HEK293 (cell line): ENCODE data around the gene ZNF681.

Experiments used
- HOXA7 ChIP-seq: sonication (generic); formaldehyde crosslinking; IDR thresholded peaks from 2 replicates; pipeline ENCODE4 v1.8.1; 2022; ENCODE audit warnings: missing genetic modification reagents, borderline replicate concordance
- YY1 ChIP-seq: fragments of 450-650 bp; formaldehyde crosslinking; IDR thresholded peaks from 2 replicates; pipeline ENCODE4 v1.5.1; 2018; ENCODE audit warnings: missing biosample characterization, missing genetic modification characterization
- ZBTB7A ChIP-seq: fragments of 450-650 bp; formaldehyde crosslinking; IDR thresholded peaks from 2 replicates; pipeline ENCODE4 v1.5.1; 2016; ENCODE audit warnings: low read depth, missing biosample characterization, missing genetic modification characterization
- ZEB2 ChIP-seq: fragments of 450-650 bp; formaldehyde crosslinking; IDR thresholded peaks from 2 replicates; pipeline ENCODE4 v1.5.1; 2016; ENCODE audit warnings: missing biosample characterization, missing genetic modification characterization
- ZFHX2 ChIP-seq: fragments of 450-650 bp; formaldehyde crosslinking; conservative IDR thresholded peaks from 2 replicates; pipeline ENCODE4 v1.5.1; 2016; ENCODE audit warnings: missing biosample characterization, missing genetic modification characterization
- ZNF292 ChIP-seq: fragments of 450-650 bp; formaldehyde crosslinking; IDR thresholded peaks from 2 replicates; pipeline ENCODE4 v1.5.1; 2016; ENCODE audit warnings: low read depth, missing biosample characterization, missing genetic modification characterization, borderline replicate concordance
- ZNF391 ChIP-seq: fragments of 450-650 bp; formaldehyde crosslinking; IDR thresholded peaks from 2 replicates; pipeline ENCODE4 v1.5.1; 2016; ENCODE audit warnings: low read depth, missing biosample characterization, missing genetic modification characterization, borderline replicate concordance
- ZNF660 ChIP-seq: fragments of 450-650 bp; IDR thresholded peaks from 2 replicates; pipeline ENCODE4 v1.5.1; 2018; ENCODE audit warnings: missing biosample characterization, mild to moderate bottlenecking, missing genetic modification characterization
- ZNF707 ChIP-seq: fragments of 450-650 bp; formaldehyde crosslinking; IDR thresholded peaks from 2 replicates; pipeline ENCODE4 v1.5.1; 2016; ENCODE audit warnings: missing biosample characterization, missing genetic modification characterization
- ZNF777 ChIP-seq: fragments of 450-650 bp; formaldehyde crosslinking; IDR thresholded peaks from 2 replicates; pipeline ENCODE4 v1.5.1; 2017; ENCODE audit warnings: missing biosample characterization, missing genetic modification characterization, borderline replicate concordance
- TF ChIP-seq, protein P1 (sequence below): fragments of 450-650 bp; formaldehyde crosslinking; IDR thresholded peaks from 2 replicates; pipeline ENCODE4 v1.5.1; 2016; ENCODE audit warnings: missing biosample characterization, missing genetic modification characterization
- TF ChIP-seq, protein P2 (sequence below): IDR thresholded peaks from 2 replicates; pipeline ENCODE4 v1.6.1; 2011; ENCODE audit warnings: mild to moderate bottlenecking, low read depth, low read length, borderline replicate concordance
- TF ChIP-seq, protein P3 (sequence below): sonication (generic); formaldehyde crosslinking; IDR thresholded peaks from 2 replicates; pipeline ENCODE4 v1.8.1; 2022; ENCODE audit warnings: mild to moderate bottlenecking, moderate library complexity, missing genetic modification reagents

DNA sequence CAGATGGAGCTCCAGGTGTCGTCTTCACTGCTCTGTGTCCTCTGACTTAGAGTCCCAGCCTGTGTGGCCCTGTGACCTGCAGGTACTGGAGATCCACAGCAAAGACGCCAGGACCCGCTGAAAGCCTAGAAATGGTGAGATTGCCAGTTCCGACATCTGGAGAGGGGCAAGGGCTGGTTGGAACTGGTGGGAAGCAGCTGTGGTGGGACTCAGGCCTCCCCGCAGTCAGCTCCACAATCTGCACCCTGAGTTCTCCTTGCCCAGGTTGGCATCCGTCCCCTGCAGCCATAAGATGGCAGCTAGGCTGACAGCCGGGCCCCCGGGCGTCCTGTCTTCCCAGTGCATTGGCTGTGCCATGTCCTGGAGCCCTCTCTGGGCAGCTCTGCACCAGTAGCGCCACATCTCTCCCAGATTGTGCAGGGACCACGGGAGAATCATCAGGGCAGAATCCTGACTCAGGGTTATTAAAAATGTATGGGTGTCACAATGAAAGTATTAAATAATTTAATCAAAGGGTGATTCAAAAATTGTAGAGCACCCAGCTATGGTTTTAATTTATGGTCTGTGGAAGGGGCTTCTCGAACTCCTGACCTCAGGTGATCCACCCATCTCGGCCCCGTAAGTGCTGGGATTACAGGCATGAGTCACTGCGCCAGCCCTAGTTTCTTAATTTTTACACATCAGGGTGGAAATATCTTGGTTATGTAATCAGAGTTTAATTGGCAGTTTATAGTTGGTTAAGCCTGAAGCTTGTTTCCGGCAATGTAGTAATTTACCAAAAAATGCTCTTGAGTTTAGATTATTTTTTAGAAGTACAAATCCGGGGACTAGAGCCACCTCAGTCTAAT lies 32.2 kb upstream of the ZNF681 start:
- TF ChIP-seq, protein P1, sequence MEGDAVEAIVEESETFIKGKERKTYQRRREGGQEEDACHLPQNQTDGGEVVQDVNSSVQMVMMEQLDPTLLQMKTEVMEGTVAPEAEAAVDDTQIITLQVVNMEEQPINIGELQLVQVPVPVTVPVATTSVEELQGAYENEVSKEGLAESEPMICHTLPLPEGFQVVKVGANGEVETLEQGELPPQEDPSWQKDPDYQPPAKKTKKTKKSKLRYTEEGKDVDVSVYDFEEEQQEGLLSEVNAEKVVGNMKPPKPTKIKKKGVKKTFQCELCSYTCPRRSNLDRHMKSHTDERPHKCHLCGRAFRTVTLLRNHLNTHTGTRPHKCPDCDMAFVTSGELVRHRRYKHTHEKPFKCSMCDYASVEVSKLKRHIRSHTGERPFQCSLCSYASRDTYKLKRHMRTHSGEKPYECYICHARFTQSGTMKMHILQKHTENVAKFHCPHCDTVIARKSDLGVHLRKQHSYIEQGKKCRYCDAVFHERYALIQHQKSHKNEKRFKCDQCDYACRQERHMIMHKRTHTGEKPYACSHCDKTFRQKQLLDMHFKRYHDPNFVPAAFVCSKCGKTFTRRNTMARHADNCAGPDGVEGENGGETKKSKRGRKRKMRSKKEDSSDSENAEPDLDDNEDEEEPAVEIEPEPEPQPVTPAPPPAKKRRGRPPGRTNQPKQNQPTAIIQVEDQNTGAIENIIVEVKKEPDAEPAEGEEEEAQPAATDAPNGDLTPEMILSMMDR (tag by site-specific recombination): no peak
- TF ChIP-seq ZNF391: no peak
- no peak for TF ChIP-seq ZNF707 (tag by site-specific recombination)
- TF ChIP-seq ZFHX2: no peak
- TF ChIP-seq, protein P2, sequence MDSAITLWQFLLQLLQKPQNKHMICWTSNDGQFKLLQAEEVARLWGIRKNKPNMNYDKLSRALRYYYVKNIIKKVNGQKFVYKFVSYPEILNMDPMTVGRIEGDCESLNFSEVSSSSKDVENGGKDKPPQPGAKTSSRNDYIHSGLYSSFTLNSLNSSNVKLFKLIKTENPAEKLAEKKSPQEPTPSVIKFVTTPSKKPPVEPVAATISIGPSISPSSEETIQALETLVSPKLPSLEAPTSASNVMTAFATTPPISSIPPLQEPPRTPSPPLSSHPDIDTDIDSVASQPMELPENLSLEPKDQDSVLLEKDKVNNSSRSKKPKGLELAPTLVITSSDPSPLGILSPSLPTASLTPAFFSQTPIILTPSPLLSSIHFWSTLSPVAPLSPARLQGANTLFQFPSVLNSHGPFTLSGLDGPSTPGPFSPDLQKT: no peak
- TF ChIP-seq ZNF660 (tag by site-specific recombination): no peak
- no peak for TF ChIP-seq ZNF292
- TF ChIP-seq ZBTB7A (tag by site-specific recombination): no peak
- TF ChIP-seq HOXA7: no peak
- TF ChIP-seq ZNF777 (tag by site-specific recombination): no peak
- no peak for TF ChIP-seq ZEB2 (tag by site-specific recombination)
- TF ChIP-seq, protein P3, sequence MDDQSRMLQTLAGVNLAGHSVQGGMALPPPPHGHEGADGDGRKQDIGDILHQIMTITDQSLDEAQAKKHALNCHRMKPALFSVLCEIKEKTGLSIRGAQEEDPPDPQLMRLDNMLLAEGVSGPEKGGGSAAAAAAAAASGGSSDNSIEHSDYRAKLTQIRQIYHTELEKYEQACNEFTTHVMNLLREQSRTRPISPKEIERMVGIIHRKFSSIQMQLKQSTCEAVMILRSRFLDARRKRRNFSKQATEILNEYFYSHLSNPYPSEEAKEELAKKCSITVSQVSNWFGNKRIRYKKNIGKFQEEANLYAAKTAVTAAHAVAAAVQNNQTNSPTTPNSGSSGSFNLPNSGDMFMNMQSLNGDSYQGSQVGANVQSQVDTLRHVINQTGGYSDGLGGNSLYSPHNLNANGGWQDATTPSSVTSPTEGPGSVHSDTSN (CRISPR knock-in tag): no peak
- TF ChIP-seq YY1 (tag by site-specific recombination): no peak
